GM19025 (cell line): ENCODE results near the gene EFNB1.
A peak's percentile ranks its signal among the peaks of the same experiment; 100 is the strongest.
"Not testable (repeated sequence)": the region's sequence is repeated elsewhere in the genome, so short reads cannot be mapped to it uniquely, and the experiment has no call there.

Experiments
- ATAC-seq: cut with Tn5 transposase; IDR thresholded peaks from one replicate; pipeline ENCODE4 v1.9.1; 2021; ENCODE audit warnings: mild to moderate bottlenecking, low read depth, moderate library complexity; ENCODE audit not compliant: unreplicated experiment

EFNB1 gene

GRCh38 chrX:68828740-68829581 lies at the start of gene EFNB1:
EFNB1 (plus strand) TSS chrX:68829021; CDS start chrX:68829777, 756 bp downstream.
- peak; percentile 93 for ATAC-seq

GRCh38 chrX:68781295-68781694 lies 47.5 kb upstream of the EFNB1 start:
- ATAC-seq: not testable (repeated sequence)

GRCh38 chrX:68784816-68785215 lies 44.0 kb upstream of the EFNB1 start:
- ATAC-seq: no peak

DNA sequence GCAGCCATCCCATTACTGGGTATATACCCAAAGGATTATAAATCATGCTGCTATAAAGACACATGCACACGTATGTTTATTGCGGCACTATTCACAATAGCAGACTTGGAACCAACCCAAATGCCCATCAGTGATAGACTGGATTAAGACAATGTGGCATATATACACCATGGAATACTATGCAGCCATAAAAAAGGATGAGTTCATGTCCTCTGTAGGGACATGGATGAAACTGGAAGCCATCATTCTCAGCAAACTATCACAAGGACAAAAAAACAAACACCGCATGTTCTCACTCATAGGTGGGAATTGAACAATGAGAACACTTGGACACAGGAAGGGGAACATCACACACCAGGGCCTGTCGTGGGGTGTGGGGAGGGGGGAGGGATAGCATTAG lies 42.2 kb upstream of the EFNB1 start:
- not testable (repeated sequence) for ATAC-seq

DNA sequence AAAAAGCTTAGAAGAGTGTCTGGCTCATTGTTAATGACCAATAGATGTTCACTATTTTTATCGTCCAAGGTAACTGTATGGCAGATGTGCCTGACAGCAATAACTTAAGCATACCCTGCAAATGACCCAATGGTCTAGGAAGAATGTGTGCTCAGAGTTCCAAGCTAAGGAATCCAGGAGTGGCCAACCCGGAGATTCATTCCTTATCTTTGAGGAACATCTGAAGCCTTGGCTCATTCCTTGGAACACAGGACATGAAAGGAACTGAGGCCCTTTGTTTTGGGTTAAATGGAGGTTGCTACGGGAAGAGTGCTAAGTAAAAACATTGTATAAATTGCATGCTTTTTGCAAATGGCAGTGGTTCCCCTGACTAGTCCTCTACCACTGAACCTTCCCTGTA lies 38.9 kb upstream of the EFNB1 start:
- ATAC-seq: no peak

DNA sequence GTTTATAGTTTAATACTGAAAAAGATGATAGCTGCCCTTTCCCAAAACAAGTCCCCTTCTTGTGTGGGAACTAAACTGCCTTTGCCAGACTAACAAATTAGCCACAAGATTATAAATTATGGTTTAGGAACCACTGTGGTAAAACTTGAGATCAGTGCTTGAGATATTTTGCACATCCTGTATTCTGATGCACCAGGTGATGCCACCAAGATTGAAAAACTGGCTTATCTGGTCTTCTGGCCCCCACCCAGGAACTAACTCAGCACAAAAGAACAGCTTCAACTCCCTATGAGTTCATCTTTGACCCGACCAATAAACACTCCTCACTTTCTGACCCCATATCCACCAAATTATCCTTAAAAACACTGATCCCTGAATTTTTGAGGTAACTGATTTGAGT lies 36.7 kb upstream of the EFNB1 start:
- ATAC-seq: no peak

- no peak for ATAC-seq
These were observed 34.4 kb upstream of the EFNB1 start for GRCh38 chrX:68794461-68794860.

DNA sequence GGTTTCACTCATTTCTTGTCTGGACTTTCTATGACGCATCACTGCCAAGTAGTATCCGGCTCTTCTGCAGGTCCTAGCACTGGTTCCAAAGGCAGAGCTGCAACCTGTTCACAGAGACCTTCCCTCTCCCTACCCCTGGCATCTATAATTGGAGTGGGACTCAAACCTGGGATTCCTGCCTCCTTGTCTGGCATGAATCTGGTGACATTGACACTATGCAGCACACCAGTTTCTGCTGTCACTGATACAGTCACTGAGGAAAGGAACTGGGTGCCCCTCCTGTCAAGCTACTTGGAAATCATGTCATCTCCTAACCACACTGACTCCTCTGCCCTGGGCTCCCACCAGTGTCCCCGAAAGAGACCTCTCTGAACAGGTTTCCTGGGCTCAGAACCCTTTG lies 33.1 kb upstream of the EFNB1 start:
- ATAC-seq: no peak

- ATAC-seq: not testable (repeated sequence)
These were observed 30.4 kb upstream of the EFNB1 start for GRCh38 chrX:68798400-68798799.

DNA sequence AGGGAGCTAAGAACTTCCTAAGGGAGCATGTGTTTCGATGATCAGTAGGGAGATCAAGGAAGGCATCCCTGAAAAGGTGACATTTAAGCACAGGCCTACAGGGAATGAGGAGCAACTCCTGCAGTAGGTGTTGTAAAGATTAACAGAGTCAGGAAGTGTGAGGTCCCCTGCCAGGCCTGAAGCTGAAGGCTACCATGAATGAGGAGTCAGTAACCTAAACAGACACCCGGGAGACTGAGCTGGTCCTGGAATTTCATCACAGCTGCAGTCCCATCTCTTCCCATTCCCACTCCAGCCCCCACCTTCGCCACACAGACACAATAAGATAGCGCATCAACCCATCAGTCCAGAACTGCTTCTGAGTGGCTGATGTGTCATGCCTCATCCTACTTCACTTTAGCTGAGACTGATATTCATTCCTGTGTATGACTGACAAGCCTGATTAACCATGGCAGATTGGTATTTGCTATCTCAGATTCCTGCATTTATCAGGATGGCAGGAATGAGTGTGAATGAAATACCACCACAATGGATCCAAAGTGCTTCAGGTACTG lies 27.0 kb upstream of the EFNB1 start:
- ATAC-seq: no peak

DNA sequence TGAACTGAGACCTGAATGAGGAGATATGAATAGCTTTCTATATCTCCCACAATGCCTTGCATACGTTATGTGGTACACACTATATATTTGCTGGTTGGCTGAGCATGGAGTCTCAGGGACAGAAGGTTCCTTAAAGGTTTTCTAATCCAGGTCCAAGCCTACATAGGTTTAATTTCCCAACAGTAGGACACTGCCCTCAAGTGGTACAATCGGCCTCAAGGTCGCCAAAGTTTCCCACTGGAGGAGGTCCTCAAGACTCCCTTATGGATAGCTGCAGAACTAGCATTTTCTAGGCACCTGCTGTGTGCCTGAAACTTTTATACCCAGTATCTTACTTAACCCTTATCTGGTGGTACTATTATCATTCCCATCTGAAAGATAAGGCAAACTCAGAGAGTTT lies 21.0 kb upstream of the EFNB1 start:
- ATAC-seq: no peak

DNA sequence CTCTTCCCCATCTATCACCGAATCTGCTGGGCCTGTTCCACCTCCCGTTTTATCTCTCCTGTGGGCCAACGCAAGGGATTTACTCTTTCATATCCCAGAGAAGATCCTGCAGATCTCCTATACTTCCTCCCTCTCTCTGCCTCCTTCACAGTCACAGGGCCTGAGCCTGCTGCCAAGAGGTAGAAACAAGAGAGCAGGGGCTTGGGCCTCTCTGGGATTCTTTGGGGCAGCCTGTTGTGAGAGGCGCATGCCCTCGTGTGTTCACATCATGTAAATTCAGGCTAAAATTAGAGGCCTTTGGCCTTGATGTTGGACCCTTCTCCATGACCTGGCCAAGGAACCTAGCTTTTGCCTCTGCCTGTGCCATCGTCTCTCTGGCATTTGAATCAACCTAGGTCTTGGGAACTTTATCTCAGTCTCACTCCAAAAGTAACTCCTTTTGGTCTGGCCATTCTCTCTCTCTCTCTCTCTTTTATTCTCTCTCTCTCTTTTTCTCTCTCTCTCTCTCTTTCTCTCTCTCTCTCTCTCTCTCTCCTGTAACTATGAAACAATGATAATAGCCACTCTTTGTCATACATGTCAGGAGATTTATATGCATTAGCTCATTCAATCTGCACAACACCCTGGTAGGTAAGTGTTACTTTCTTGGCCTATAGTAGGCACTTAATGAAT lies 20.0 kb upstream of the EFNB1 start:
- no peak for ATAC-seq

DNA sequence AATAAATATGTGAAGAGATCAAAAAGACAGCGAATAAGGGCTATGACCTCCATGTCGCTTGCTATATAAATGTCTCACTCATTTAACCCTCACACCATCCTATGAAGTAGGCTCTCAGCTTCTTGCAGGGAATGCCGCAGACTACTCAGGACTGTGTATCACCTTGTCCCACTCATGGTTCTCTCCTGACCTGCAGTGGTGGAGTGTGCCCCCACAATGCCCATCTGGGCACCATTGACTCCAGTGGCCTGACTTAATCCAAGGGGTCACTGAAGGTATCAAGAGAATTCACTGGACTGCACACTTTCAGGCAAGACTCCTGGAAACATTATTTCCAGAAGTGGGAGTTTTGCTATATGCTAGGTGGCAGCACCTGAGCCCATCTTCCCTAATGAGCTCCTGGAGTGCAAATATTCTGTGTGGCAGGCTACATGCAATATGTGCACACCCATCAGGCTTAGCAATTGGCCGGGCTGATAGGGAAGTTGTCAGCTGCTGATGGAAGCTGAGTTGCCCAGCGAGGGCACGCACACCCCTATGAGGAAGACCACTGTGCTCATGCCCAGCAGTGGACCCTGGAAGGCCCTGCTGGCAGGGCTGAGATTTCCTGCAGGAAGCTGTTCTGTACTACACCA lies 8.2 kb upstream of the EFNB1 start:
- no peak for ATAC-seq

DNA sequence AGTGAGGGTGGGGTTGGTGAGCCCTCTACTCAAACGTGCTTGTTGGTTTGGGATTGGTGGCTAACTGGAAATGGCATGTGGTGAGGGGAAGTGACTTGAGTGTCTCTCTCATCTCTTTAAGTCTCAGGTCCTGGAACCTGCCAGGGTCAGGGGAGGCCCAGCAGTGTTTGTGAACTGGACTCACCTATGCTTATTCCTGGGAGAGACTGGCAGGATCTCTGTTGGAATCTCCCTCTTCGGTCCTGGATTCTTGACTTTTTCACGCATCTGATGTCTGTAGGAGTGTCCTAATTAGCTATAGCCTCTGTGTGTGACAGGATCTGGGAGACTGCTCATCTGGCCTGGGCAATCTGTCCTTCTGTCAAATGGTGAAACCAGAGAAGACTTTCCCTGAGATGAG lies 7.2 kb upstream of the EFNB1 start:
- no peak for ATAC-seq

DNA sequence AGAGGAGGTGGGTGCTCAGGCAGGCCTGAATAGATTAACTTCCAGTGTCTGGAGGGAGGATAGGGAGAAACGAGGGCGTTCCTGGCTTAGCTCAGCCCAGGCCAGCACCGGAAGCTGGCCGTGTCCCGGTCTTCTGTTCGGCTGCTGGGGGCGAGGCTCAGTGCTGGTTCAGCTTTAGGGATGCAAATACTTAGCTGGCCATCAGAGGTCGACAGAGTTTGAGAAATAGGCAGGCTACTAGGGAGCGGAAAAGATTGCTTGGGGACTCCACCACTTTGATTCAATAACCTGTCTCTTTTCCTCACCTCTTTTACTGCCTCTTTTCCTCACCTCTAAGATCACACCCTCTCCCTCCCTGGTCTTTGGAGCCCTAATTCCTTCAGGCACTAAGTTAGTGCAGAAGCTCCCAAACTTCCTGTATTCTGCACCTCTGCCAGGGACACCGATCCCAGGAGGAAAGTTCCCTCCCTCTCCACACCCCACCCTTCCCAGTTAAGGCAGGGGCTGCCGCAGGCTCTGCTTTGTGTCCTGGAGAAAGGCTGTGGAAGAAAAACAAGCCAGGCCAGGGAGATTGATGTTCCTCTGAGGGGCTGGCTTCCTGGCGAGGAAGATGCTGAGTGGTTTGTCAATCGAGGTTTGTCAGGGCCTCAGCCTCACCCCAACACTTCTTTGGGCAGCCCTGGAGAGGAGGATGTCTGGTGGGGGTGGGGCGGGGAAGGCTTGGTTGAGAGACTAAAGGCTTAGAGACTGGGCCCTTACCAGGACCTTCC lies 6.0 kb upstream of the EFNB1 start:
- no peak for ATAC-seq

DNA sequence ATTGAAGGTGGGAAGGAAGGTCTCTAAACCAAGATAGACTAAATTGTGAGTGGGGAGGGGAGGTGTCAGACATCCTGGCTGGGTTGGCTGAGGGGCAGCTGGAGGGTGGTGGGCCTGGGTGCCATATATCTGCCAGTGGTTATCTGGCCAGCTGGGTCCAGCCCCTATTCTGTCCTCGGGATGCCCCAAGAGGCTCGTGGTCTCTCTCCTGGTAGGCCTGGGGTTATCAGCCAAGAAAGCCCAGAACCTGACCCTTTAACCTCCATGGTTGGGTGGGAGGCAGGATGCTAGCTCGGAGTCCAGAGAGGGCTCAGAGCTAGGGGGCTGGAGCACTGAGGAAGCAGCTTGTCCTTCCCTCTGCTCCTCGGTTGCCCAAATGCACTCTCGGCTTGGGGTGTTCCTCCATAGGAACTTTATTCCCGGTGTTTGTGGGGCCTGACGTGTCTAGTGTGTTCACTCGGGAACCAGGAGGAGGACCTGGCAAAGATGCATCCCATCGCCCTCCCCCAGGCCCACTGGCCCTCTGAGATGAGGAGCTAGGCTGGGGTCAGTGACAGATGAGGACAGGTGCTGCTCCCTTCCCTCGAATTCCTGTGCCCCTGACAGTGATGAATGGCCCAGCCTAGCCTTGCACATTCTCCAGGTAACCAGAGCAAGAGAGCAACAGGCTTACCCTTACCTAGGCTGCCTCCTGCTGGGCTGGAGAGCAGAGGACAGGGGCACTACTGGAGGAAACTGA lies 5.2 kb upstream of the EFNB1 start:
- ATAC-seq: no peak

- no peak for ATAC-seq
These were observed 4.7 kb upstream of the EFNB1 start for GRCh38 chrX:68824152-68824433.

GRCh38 chrX:68824565-68825125 lies 4.2 kb upstream of the EFNB1 start:
- no peak for ATAC-seq

- no peak for ATAC-seq
These were observed 2.5 kb upstream of the EFNB1 start for GRCh38 chrX:68826113-68826980.
